Measurements from ENCODE around the gene CBX7. TPM values are rescaled to one million over a fixed set of nuclear protein-coding genes. Genes with fewer than 3 reads are reported as not detected.

The CBX7 gene
- total and polyA plus RNA-seq, 2 of the 4 experiments (the other 2 are of a cell fraction), result 0.90 to 3.6 TPM

- Histone ChIP-seq H3K9me3 (ENCODE audit: control insufficient read depth, insufficient read depth, low read length) (0 out of 2 replicates have a peak, but pooled peaks cover 3% of the 10 kb centered on the region), H2AK5ac (ENCODE audit: low read depth, low read length) (peak overlapping the region; percentile 97), H3K18ac (ENCODE audit: low read depth, low read length) (0 out of 2 replicates have a peak overlapping the region, but pooled peaks have one; percentile 1), H2BK15ac (ENCODE audit: low read depth, low read length) (peak overlapping the region; percentile 93; the same call in 2 of the 3 replicates), H3K9ac (ENCODE audit: low read depth, low read length) (no peak overlapping the region), H4K20me1 (ENCODE audit: insufficient read depth, low read length) (no peaks in the 10 kb centered on the region), H3K4me1 (ENCODE audit: control insufficient read depth, insufficient read depth, low read length) (peaks cover 31% of the 10 kb centered on the region), H2AFZ (replicated peaks; ENCODE audit: low read length, poor library complexity) (peak overlapping the region; percentile 83), H3K23ac (ENCODE audit: low read depth, low read length) (no peak overlapping the region), H2AK9ac (replicated peaks; ENCODE audit: low read depth, low read length, poor library complexity) (no peak overlapping the region), H3K4me2 (ENCODE audit: low read depth, low read length) (no peak overlapping the region), H3K79me1 (ENCODE audit: low read depth in 1 of 2, low read length in 2 of 2) (peaks cover 0 to 10% of the 10 kb centered on the region in 2 experiments; a peak in 2 of 4 replicates), H3K27me3 (ENCODE audit: control insufficient read depth, insufficient read depth, low read length) (no peaks in the 10 kb centered on the region), H3K56ac (ENCODE audit: extremely low read depth, insufficient read depth, low read length) (no peak overlapping the region), H4K5ac (ENCODE audit: low read depth, low read length) (no peak overlapping the region), H4K91ac (ENCODE audit: insufficient read depth, low read depth, low read length) (peak overlapping the region; percentile 100), H2BK5ac (ENCODE audit: low read depth, low read length, poor library complexity, severe bottlenecking) (peak overlapping the region; percentile 68), H2BK20ac (ENCODE audit: low read depth, low read length) (peak overlapping the region; percentile 100), H3K4ac (ENCODE audit: low read depth, low read length) (peak overlapping the region; percentile 100), H2BK120ac (ENCODE audit: low read depth, low read length) (peak overlapping the region; percentile 100), H4K8ac (ENCODE audit: low read depth in 2 of 2, low read length in 2 of 2) (peak overlapping the region in 1 of 2 experiments; percentile 97; a peak in 2 of 4 replicates), H3K14ac (replicated peaks; ENCODE audit: low read depth, low read length) (0 out of 2 replicates have a peak overlapping the region, but pooled peaks have one; percentile 13), H3K9me1 (ENCODE audit: insufficient read depth, low read length) (peaks cover 29% of the 10 kb centered on the region), H3K36me3 (ENCODE audit: control insufficient read depth, insufficient read depth, low read length) (no peaks in the 10 kb centered on the region), H3K27ac (ENCODE audit: insufficient read depth, low read length) (no peak overlapping the region), H3K4me3 (ENCODE audit: insufficient read depth, low read depth, low read length) (no peak overlapping the region)
- ATAC-seq (ENCODE audit: low read depth) (no peak), DNase-seq (peak; percentile 43)
- intact Hi-C loops (cut with micrococcal nuclease) (loop anchor here (10.0 kb wide), 1 partner anchor 316 kb away; no protein-coding TSS in a partner anchor), dilution Hi-C loops (cut with HindIII; ENCODE audit: low sequenced_read_pairs, unreplicated experiment) (no loop called here), in situ Hi-C loops (cut with MboI; ENCODE audit: low sequenced_read_pairs) (no loop called here)
- WGBS, 2 experiments (ENCODE audit: extremely low coverage in 2 of 2, insufficient read length in 1 of 2), result 100% methylated on average over 1 of the region's 19 CpGs; no CpG with 5 or more reads in 1 of the 2 experiments
- POLR2A ChIA-PET (ENCODE audit: unreplicated experiment), result no interaction called here
- CTCF ChIA-PET, result no interaction called here
- BruUV-seq (replicated peaks), result no TSS peak
- TF ChIP-seq SMC3 (IDR thresholded peaks at IDR 0.05; ENCODE audit: low read depth, low read length) (no peak), MXI1 (IDR thresholded peaks at IDR 0.05; ENCODE audit: borderline replicate concordance, low read depth, low read length) (no peak), FOS (IDR thresholded peaks at IDR 0.05; ENCODE audit: low read depth, low read length) (no peak), ELK1 (IDR thresholded peaks at IDR 0.05; ENCODE audit: borderline replicate concordance, low read depth, low read length) (no peak), CEBPB (IDR thresholded peaks at IDR 0.05; ENCODE audit: low read depth, low read length) (no peak), POLR2A (IDR thresholded peaks at IDR 0.05; ENCODE audit: low read depth, low read length) (no peak), MAFK (IDR thresholded peaks at IDR 0.05; ENCODE audit: low read depth, low read length) (no peak), CTCF (conservative IDR thresholded peaks at IDR 0.05; ENCODE audit: low read depth, low read length) (no peak), MAZ (IDR thresholded peaks at IDR 0.05; ENCODE audit: borderline replicate concordance, low read depth, low read length) (no peak), RAD21 (IDR thresholded peaks at IDR 0.05; ENCODE audit: low read length) (no peak), BHLHE40 (IDR thresholded peaks at IDR 0.05; ENCODE audit: low read depth, low read length) (no peak)
- TF ChIP-seq, protein P1, sequence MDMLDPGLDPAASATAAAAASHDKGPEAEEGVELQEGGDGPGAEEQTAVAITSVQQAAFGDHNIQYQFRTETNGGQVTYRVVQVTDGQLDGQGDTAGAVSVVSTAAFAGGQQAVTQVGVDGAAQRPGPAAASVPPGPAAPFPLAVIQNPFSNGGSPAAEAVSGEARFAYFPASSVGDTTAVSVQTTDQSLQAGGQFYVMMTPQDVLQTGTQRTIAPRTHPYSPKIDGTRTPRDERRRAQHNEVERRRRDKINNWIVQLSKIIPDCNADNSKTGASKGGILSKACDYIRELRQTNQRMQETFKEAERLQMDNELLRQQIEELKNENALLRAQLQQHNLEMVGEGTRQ (IDR thresholded peaks at IDR 0.05; ENCODE audit: low read depth, low read length), result no peak
Observed at GRCh38 chr22:39178206-39179111, 26.0 kb upstream of the CBX7 start.

Data from IMR-90 (cell line).